Midbrain (tissue), 1 donor: Measurements from ENCODE around the gene ABHD17C.
"Not testable (repeated sequence)": the region's sequence is repeated elsewhere in the genome, so short reads cannot be mapped to it uniquely, and the experiment has no call there.

Experiments used
- DNase-seq: peaks from one replicate; lab custom pipeline; 2025; lab: John Stamatoyannopoulos, UW

Gene ABHD17C

GRCh38 chr15:80730926-80731325 lies 35.8 kb downstream of the ABHD17C start:
- no peak for DNase-seq

- DNase-seq: no peak
Measured at GRCh38 chr15:80732167-80732566, 37.1 kb downstream of the ABHD17C start.

DNA sequence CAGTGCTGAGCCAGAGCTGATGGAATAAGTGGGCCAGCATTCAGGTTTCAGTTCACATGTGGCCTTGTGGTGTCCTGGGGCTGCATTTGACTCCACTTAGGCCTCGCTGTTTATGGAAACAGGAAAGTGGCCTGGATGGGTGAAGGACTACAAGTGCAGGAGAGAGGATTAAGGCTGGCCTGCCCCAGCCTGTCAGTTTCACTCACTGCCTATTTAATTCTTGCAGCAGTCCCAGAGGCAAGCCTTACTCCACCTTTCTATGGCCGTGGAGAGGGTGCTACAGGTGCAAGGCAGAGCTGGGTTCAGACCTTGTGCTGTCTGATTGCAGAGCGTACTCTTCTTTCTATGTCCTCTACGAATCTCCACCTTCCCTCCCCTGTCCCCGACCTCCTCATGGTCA lies 37.7 kb downstream of the ABHD17C start:
- no peak for DNase-seq

- no peak for DNase-seq
Measured at GRCh38 chr15:80733460-80733859, 38.4 kb downstream of the ABHD17C start.

DNA sequence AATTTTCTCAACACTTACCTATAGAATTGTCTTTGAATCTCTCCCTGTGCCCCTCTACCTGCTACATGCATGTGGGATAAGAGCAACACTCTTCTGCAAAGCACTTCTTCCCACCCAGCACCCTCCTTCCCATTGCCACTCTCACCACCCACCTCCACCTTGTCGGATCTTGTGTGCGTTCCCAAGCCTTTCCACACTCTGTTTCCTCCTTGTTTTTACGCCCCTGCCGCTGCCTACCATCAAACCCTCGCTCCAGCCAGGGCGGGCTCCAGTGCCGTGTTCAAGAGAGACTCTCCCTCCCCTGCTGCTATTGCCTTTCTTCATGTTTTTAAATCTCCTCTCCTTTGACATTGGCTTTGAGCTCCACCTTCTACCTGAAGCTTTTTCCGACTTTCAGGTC lies 40.2 kb downstream of the ABHD17C start:
- no peak for DNase-seq

- no peak for DNase-seq
Measured at GRCh38 chr15:80736560-80736959, 41.5 kb downstream of the ABHD17C start.

DNA sequence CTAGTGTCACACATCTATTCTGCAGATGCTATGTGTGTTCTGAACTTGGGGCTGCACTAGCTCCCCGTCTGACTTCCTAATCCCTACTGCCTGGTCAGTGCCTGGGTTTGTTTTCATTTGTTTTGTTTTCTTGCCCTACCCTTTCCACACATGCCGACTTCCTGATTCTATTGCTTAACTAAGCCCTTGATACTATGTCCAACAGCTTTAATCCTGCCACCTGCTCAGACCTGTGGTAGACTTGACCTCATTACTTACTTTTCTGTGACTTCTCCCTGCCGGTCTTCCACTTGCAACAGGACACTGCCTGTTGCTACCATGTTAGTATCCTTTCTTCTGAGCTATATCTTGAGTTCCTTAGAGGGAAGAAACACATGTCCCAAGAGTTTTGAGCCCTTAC lies 44.8 kb downstream of the ABHD17C start:
- DNase-seq: no peak

DNA sequence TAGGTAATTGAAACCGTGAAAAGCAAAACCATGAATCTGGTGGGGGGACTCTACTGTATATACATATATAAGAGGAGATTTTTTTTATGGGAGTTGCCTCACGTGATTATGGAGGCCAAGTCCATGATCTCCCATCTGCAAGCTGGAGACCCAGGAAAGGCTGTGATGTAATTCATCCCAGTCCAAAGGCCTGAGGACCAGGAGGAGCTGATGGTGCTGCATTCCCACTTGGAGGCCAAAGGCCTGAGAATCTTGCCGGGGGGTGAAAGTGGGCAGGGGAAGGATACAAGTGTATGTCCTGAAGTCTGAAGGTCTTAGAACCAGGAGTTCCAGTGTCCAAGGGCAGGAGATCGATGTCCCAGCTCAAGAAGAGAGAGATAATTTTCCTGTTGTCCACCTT lies 47.0 kb downstream of the ABHD17C start:
- no peak for DNase-seq

DNA sequence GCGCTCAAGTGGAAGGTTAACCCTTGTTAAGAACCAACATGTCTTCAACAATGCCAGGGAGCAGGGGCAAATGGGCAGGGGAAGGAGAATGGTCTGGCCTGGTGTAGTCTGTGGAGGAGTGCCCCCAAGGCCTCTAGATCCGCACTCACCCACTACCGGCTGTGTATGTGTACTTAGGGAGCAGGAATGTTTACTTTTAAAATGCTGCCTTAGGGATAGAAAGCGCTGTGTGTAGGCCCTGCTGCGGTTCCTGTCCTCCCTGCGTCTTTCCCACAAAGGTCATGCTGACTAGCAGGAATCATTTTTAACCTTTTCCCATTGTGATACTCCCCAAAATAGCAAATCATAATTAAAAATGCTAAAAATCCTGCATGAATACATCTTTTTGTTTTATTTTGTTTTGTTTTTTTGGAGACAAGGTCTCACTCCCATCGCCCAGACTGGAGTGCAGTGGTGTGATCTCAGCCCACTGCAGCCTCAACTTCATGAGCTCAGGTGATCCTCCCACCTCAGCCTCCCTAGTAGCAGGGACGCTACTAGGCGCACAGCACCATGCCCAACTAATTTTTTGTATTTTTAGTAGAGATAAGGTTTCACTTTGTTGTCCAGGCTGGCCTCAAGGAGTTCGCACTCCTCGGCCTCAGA lies 48.2 kb downstream of the ABHD17C start:
- DNase-seq: no peak

DNA sequence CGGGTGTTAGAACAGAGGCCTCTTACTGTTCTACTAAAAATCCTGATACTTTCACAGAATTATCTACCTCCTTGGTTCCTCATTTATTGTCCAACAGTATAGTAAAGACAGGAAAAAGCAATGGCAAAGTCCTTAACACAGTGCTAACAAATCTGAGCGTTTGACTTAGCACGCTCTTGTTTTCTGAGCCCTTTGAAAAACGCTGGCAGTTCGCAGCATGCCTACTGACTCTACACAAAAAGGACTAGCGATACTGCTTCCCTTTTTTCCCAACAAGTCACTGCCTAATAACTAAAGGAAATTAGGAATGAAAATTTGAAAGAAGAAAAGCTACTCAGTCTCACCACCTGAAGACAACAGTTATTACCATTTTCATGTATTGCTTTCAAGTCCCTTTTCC lies 49.3 kb downstream of the ABHD17C start:
- peak; percentile 30 for DNase-seq

DNA sequence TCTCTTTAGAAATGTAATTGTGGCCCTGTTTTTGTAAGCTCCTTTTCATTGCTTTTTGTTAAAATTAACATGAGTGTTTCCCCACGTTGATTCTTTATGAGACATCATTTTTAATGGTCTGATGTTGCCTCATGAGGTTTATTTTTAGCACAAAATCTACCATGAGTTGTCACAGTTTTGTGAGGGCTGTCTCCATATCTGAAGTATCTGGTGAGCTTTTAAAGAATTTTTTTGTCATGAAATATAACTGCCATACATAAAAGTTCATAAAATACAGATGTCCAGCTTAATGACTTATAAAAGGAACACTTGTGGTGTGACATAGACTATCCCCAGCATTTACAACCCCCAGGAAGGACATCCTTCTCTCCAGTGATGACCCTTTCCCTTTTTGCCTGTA lies 49.7 kb downstream of the ABHD17C start:
- DNase-seq: no peak

DNA sequence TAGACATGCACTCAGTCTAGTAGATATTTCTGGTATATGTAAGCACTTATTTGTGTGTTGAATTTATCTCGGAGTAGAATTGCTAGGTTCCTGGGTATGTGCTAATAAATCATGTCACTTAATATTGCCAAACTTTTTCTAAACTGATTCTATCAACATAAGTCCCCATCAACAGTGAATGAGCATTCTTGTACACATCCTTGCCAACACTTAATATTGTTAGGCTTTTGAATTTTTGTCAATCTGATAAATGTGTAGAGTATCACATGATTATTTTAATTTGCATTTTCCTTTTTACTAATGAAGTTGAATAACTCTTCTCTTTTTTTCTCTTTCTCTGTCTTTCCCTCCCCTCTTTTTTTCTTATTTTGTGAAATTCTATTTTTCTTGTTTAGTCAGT lies 50.8 kb downstream of the ABHD17C start:
- no peak for DNase-seq

- DNase-seq: no peak
Measured at GRCh38 chr15:80747317-80748053, 52.4 kb downstream of the ABHD17C start.

GRCh38 chr15:80749589-80749988 lies 54.5 kb downstream of the ABHD17C start:
- DNase-seq: no peak

GRCh38 chr15:80750575-80750974 lies 55.5 kb downstream of the ABHD17C start:
- peak; percentile 31 for DNase-seq

DNA sequence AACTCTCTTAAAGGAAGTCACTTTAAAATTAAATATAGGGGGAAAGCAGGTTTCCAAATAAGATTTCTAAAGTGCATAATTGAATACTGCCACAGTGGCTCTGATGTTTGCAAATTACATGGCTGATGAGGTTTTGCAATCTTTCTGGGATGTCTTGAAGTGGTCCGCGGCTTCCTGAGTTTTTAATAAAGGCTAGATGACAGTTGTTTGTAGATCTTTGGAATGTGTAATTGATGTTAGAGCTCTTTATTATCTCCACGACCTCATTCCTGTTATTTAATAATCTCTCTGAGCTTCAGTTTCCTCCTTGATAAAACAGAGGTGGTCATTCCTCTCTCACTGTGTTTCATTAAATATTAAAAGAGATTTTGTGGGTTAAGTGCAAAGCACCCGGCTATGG lies 57.1 kb downstream of the ABHD17C start:
- DNase-seq: no peak

DNA sequence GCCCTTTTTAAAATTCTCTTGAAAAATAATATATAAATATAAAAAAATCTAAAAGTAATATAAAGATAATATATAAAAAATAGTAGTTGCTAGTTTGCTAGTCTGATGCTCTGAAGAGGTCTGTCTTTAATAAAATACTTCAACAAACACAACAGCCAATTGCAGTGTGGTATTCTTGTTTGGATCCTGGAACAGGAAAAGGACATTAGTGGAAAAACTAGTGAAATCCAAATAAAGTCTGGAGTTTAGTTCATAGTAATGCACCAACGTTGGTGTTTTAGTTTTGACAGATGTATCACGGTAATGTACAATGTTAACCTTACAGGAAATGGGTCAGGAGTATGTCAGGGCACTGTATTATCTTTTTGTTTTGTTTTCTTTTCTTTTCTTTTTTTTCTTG lies 58.1 kb downstream of the ABHD17C start:
- DNase-seq: no peak

DNA sequence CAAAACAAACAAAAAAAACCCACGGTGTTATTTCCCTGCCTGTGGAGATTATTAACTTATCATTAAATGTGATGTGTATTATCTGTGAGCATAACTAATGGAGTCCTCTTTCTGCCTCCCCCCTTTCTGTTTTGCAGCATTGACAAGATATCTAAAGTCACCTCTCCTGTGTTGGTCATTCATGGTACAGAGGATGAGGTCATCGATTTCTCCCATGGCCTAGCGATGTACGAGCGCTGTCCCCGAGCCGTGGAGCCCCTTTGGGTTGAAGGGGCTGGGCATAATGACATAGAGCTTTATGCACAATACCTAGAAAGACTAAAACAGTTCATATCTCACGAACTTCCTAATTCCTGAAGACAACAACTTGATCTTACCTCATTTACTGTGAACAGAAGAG lies 58.9 kb downstream of the ABHD17C start:
- DNase-seq: no peak

DNA sequence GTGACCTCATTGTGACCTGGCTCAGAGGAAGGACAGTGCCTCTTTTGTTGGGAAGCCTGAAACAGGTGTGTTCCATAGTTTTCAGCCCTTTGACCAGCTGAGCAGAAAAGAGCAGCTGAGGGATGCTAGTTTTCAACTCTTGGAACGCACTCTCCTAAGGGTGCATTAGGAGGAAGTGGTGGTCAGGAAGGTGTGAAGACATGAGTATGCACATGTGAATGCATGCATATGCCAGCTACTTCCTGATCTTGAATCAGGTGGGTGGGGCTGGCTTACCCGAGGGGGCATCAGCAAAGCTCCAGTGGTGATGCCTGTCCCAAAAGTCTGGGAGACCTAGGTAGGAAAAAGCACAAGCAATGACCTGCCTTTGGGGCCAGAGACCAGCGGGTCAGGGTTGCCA lies 60.8 kb downstream of the ABHD17C start:
- no peak for DNase-seq

- no peak for DNase-seq
Measured at GRCh38 chr15:80758130-80758745, 63.1 kb downstream of the ABHD17C start.

GRCh38 chr15:80760960-80761359 lies 65.8 kb downstream of the ABHD17C start:
- no peak for DNase-seq

GRCh38 chr15:80761754-80762153 lies 66.6 kb downstream of the ABHD17C start:
- no peak for DNase-seq

- DNase-seq: not testable (repeated sequence)
Measured at GRCh38 chr15:80763235-80763634, 68.1 kb downstream of the ABHD17C start.
